K562 (cell line): ENCODE measurements around the gene MEIS2. TPM values are rescaled to one million over a fixed set of nuclear protein-coding genes. Genes with fewer than 3 reads are reported as not detected.

Experiments used
- CREBBP ChIP-seq: IDR thresholded peaks from one replicate; pipeline ENCODE4 v1.6.1; 2012; ENCODE audit warnings: low read depth, mild to moderate bottlenecking, control low read depth, inconsistent platforms, low read length
- CREM ChIP-seq: IDR thresholded peaks from 2 replicates; pipeline ENCODE4 v1.6.1; 2014; ENCODE audit warnings: antibody characterized with exemption, low read depth
- MEF2D ChIP-seq: conservative IDR thresholded peaks from 2 replicates; pipeline ENCODE4 v1.6.1; 2016; ENCODE audit warnings: low read depth, missing genetic modification characterization, missing compliant biosample characterization
- TFAM ChIP-seq: fragments of 250-450 bp; sonication (Bioruptor Pico); conservative IDR thresholded peaks from 2 replicates; pipeline ENCODE4 v1.5.0; 2021; ENCODE audit warnings: mild to moderate bottlenecking, moderate library complexity
- ZKSCAN1 ChIP-seq: fragments of 150-350 bp; IDR thresholded peaks from 2 replicates; pipeline ENCODE4 v1.6.1; 2016; ENCODE audit warnings: low read depth, low read length
- ZNF140 ChIP-seq: fragments of 250-450 bp; sonication (Bioruptor Pico); IDR thresholded peaks from 2 replicates; pipeline ENCODE4 v1.8.0; 2021; ENCODE audit warnings: moderate library complexity, mild to moderate bottlenecking, inconsistent platforms
- ZNF165 ChIP-seq: fragments of 250-450 bp; sonication (Bioruptor Pico); IDR thresholded peaks from 2 replicates; pipeline ENCODE4 v1.4.0; 2020; ENCODE audit warnings: borderline replicate concordance
- polyA plus RNA-seq, 8 experiments: library from polyadenylated mRNA; depleted of rRNA in 4 of 8; stranded (reverse) in 5 of 8; unstranded in 3 of 8; fragments of >200 nt; fragmentation: Nextera tagmentation in 2 of 8; fragmentation: Illumina TruSeq in 1 of 8; extraction: Ambion mirVana in 2 of 8; extraction: Trizol in 1 of 8; gene quantifications; 2 replicates each; pipeline versions ENCODE4 v1.2.1 to v1.2.3, GENCODE V29; 2011 to 2014; ENCODE audit warnings: inconsistent platforms in 1 of 8, missing spikeins in 1 of 8
- total RNA-seq, 7 experiments: library from RNA; depleted of rRNA in 6 of 7; stranded (reverse); fragments of >200 nt in 6 of 7; fragmentation: Illumina TruSeq in 2 of 7; extraction: Trizol in 2 of 7; gene quantifications; 2 replicates each; pipeline versions ENCODE4 v1.2.1 to v1.2.3, GENCODE V29; 2011 to 2021; ENCODE audit warnings: low replicate concordance in 1 of 7
- TF ChIP-seq, protein P1 (sequence below), 2 experiments: fragments of 450-650 bp in 1 of 2; sonication (generic) in 1 of 2; formaldehyde crosslinking in 1 of 2; IDR thresholded peaks; 2 replicates each; pipeline versions ENCODE4 v1.7.1 to v1.9.0; 2016 to 2022; ENCODE audit warnings: inconsistent platforms in 1 of 2, mild to moderate bottlenecking in 1 of 2, missing genetic modification reagents in 1 of 2
- TF ChIP-seq, protein P2 (sequence below), 2 experiments: fragments of 450-650 bp; IDR thresholded peaks; 2 replicates each; pipeline ENCODE4 v1.6.1; 2018; ENCODE audit warnings: mild to moderate bottlenecking in 2 of 2, low read depth in 1 of 2; ENCODE audit not compliant: partially characterized antibody in 2 of 2
- TF ChIP-seq, protein P3 (sequence below): fragments of 250-450 bp; sonication (Bioruptor Pico); IDR thresholded peaks from 2 replicates; pipeline ENCODE4 v1.5.1; 2021; ENCODE audit warnings: mild to moderate bottlenecking

MEIS2 gene
- total and polyA plus RNA-seq, 9 of the 15 experiments (the other 6 are each of a cell fraction or from before 2014, with no cell fraction given): 7.5 to 64.2 (median 22.3) TPM

DNA sequence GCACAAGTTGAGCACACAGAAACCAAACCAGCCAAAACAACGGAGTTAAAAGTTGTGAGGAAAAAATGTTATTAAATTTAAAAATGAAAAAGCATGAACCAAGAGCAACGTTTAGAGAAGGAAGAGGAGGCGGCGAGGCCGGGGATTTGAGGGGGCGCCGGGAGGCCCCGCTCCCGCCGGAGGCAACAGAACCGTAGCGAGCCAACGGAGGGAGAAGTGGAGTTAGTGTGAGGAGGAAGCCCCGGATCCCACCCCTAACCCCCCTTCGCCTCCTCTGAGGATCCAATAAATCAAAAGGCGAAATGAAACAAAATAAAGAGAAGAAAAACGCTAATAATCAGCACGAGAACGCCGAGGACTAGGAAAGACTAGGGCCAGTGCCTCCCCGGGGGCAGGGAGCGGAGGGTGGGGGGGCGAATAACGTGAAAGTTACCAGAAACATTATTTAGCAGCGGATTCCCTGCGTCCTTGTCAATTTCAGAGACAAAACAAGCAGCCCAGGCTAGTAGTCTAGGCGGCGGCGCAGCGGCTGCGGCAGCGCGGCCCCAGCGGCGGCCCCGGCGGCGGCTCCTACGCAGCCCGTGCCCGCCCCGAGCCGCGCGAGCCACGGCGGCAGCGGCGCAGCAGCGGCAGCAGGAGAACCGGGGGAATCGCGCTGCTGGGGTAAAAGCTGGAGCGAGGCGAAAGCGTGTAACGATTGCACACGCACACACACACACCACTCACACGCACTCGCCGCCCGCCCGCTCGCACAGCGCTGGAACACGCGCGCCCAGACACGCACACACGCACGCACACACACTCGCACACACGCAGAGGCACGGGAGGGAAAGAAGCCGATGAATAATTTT is 1.7 kb downstream of the MEIS2 start (continued):
- TF ChIP-seq, protein P1, sequence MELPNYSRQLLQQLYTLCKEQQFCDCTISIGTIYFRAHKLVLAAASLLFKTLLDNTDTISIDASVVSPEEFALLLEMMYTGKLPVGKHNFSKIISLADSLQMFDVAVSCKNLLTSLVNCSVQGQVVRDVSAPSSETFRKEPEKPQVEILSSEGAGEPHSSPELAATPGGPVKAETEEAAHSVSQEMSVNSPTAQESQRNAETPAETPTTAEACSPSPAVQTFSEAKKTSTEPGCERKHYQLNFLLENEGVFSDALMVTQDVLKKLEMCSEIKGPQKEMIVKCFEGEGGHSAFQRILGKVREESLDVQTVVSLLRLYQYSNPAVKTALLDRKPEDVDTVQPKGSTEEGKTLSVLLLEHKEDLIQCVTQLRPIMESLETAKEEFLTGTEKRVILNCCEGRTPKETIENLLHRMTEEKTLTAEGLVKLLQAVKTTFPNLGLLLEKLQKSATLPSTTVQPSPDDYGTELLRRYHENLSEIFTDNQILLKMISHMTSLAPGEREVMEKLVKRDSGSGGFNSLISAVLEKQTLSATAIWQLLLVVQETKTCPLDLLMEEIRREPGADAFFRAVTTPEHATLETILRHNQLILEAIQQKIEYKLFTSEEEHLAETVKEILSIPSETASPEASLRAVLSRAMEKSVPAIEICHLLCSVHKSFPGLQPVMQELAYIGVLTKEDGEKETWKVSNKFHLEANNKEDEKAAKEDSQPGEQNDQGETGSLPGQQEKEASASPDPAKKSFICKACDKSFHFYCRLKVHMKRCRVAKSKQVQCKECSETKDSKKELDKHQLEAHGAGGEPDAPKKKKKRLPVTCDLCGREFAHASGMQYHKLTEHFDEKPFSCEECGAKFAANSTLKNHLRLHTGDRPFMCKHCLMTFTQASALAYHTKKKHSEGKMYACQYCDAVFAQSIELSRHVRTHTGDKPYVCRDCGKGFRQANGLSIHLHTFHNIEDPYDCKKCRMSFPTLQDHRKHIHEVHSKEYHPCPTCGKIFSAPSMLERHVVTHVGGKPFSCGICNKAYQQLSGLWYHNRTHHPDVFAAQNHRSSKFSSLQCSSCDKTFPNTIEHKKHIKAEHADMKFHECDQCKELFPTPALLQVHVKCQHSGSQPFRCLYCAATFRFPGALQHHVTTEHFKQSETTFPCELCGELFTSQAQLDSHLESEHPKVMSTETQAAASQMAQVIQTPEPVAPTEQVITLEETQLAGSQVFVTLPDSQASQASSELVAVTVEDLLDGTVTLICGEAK (IDR thresholded peaks at IDR 0.05): no peak
- TF ChIP-seq, protein P1 (CRISPR knock-in tag; IDR thresholded peaks at IDR 0.05): no peak
- TF ChIP-seq CREBBP: no peak
- TF ChIP-seq, protein P2, sequence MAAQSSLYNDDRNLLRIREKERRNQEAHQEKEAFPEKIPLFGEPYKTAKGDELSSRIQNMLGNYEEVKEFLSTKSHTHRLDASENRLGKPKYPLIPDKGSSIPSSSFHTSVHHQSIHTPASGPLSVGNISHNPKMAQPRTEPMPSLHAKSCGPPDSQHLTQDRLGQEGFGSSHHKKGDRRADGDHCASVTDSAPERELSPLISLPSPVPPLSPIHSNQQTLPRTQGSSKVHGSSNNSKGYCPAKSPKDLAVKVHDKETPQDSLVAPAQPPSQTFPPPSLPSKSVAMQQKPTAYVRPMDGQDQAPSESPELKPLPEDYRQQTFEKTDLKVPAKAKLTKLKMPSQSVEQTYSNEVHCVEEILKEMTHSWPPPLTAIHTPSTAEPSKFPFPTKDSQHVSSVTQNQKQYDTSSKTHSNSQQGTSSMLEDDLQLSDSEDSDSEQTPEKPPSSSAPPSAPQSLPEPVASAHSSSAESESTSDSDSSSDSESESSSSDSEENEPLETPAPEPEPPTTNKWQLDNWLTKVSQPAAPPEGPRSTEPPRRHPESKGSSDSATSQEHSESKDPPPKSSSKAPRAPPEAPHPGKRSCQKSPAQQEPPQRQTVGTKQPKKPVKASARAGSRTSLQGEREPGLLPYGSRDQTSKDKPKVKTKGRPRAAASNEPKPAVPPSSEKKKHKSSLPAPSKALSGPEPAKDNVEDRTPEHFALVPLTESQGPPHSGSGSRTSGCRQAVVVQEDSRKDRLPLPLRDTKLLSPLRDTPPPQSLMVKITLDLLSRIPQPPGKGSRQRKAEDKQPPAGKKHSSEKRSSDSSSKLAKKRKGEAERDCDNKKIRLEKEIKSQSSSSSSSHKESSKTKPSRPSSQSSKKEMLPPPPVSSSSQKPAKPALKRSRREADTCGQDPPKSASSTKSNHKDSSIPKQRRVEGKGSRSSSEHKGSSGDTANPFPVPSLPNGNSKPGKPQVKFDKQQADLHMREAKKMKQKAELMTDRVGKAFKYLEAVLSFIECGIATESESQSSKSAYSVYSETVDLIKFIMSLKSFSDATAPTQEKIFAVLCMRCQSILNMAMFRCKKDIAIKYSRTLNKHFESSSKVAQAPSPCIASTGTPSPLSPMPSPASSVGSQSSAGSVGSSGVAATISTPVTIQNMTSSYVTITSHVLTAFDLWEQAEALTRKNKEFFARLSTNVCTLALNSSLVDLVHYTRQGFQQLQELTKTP (IDR thresholded peaks at IDR 0.05; ENCODE audit: low read depth in 1 of 2, partially characterized antibody in 2 of 2): no peak
- TF ChIP-seq, protein P3, sequence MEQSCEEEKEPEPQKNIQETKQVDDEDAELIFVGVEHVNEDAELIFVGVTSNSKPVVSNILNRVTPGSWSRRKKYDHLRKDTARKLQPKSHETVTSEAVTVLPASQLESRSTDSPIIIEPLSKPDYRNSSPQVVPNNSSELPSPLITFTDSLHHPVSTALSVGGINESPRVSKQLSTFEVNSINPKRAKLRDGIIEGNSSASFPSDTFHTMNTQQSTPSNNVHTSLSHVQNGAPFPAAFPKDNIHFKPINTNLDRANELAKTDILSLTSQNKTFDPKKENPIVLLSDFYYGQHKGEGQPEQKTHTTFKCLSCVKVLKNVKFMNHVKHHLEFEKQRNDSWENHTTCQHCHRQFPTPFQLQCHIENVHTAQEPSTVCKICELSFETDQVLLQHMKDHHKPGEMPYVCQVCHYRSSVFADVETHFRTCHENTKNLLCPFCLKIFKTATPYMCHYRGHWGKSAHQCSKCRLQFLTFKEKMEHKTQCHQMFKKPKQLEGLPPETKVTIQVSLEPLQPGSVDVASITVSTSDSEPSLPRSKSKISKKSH (CRISPR knock-in tag): no peak
- TF ChIP-seq CREM: no peak
- no peak for TF ChIP-seq ZNF165 (CRISPR knock-in tag)
- no peak for TF ChIP-seq ZKSCAN1
- no peak for TF ChIP-seq MEF2D (tag)
- no peak for TF ChIP-seq TFAM (CRISPR knock-in tag)
- no peak for TF ChIP-seq ZNF140 (CRISPR knock-in tag)
